MM.1S (cell line): ENCODE data around the gene STX7.
A peak's percentile ranks its signal among the peaks of the same experiment; 100 is the strongest.

Source experiments
- DNase-seq: peaks from one replicate; pipeline ENCODE4 v3.0.0-alpha.2; 2015
- H2AFZ ChIP-seq: fragments of 300-600 bp; sonication (generic); 2 replicates; pipeline ENCODE4 v1.6.0; 2016; ENCODE audit warnings: antibody characterized with exemption, low read length
- H3F3A ChIP-seq: fragments of 300-600 bp; sonication (generic); 2 replicates; pipeline ENCODE4 v1.6.1; 2016; ENCODE audit warnings: mild to moderate bottlenecking, antibody characterized with exemption, low read length, moderate library complexity, mixed read lengths; ENCODE audit not compliant: insufficient read depth
- H3K27ac ChIP-seq: fragments of 300-600 bp; sonication (generic); 2 replicates; pipeline ENCODE4 v1.5.1; 2016; ENCODE audit warnings: mild to moderate bottlenecking, low read length
- H3K27me3 ChIP-seq: fragments of 300-600 bp; sonication (generic); replicated peaks from 2 replicates; pipeline ENCODE4 v1.6.0; 2016; ENCODE audit warnings: low read length; ENCODE audit not compliant: insufficient read depth
- H3K36me3 ChIP-seq: fragments of 300-600 bp; sonication (generic); replicated peaks from 2 replicates; pipeline ENCODE4 v1.6.1; 2016; ENCODE audit warnings: mild to moderate bottlenecking, low read length, mixed read lengths; ENCODE audit not compliant: insufficient read depth
- H3K4me1 ChIP-seq: fragments of 300-600 bp; sonication (generic); 2 replicates; pipeline ENCODE4 v1.6.1; 2016; ENCODE audit warnings: low read length, mixed read lengths
- H3K4me2 ChIP-seq: fragments of 300-600 bp; sonication (generic); 2 replicates; pipeline ENCODE4 v1.6.0; 2016; ENCODE audit warnings: low read depth, low read length
- H3K4me3 ChIP-seq: fragments of 300-600 bp; sonication (generic); 2 replicates; pipeline ENCODE4 v1.5.1; 2016; ENCODE audit warnings: low read length, mixed read lengths
- H3K79me2 ChIP-seq: fragments of 300-600 bp; sonication (generic); 2 replicates; pipeline ENCODE4 v1.6.1; 2016; ENCODE audit warnings: mixed run types, low read length, mixed read lengths
- H3K9ac ChIP-seq: fragments of 300-600 bp; sonication (generic); 2 replicates; pipeline ENCODE4 v1.6.1; 2016; ENCODE audit warnings: low read length, mixed read lengths
- H3K9me2 ChIP-seq: fragments of 300-600 bp; sonication (generic); replicated peaks from 2 replicates; pipeline ENCODE4 v1.6.1; 2016; ENCODE audit warnings: mild to moderate bottlenecking, low read length, mixed read lengths; ENCODE audit not compliant: insufficient read depth
- H3K9me3 ChIP-seq: fragments of 300-600 bp; sonication (generic); replicated peaks from 2 replicates; pipeline ENCODE4 v1.6.1; 2016; ENCODE audit warnings: mild to moderate bottlenecking, low read length, mixed read lengths; ENCODE audit not compliant: insufficient read depth
- H4K20me1 ChIP-seq: fragments of 300-600 bp; sonication (generic); 2 replicates; pipeline ENCODE4 v1.6.1; 2016; ENCODE audit warnings: mild to moderate bottlenecking, low read length, moderate library complexity, mixed read lengths; ENCODE audit not compliant: insufficient read depth
- CTCF ChIP-seq: fragments of 300-600 bp; sonication (generic); IDR thresholded peaks from 2 replicates; pipeline ENCODE4 v1.5.1; 2016; ENCODE audit warnings: antibody characterized with exemption, low read length, mixed read lengths
- EZH2 ChIP-seq: fragments of 300-600 bp; sonication (generic); optimal IDR thresholded peaks from 2 replicates; pipeline ENCODE3; 2017; ENCODE audit warnings: low read depth, mild to moderate bottlenecking, antibody characterized with exemption, low read length, mixed read lengths
- EZH2phosphoT487 ChIP-seq: fragments of 300-600 bp; sonication (generic); IDR thresholded peaks from 2 replicates; pipeline ENCODE4 v1.6.1; 2018; ENCODE audit warnings: antibody characterized with exemption, low read length

The STX7 gene

DNA sequence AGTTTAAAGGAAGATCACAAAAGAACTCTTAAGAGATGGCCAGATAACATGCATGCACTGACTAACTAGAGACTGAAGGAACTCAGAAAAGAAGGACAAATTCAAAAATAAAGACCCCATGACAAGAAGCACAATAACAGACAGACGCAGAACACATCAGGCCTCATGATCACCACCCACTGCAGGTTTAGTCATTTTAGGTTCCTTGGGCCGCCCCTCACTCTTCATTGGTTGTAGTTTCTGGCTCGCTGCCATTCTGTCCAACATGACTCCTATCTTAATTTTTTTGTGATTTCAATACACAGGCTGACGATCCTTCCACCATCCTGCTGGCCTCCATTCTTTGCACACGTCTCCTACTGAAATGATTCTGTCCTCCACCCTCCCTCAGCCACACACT is 21.6 kb downstream of the STX7 start:
- Histone ChIP-seq H3K36me3 (peaks cover 3% of the 10 kb centered on the region; the same call in 1 of the 2 replicates), H3K27me3 (no peaks in the 10 kb centered on the region), H3K4me1 (peaks cover 21% of the 10 kb centered on the region), H3K9me2 (no peaks in the 10 kb centered on the region), H3K4me3 (no peak overlapping the region), H3F3A (0 out of 2 replicates have a peak, but pooled peaks cover 4% of the 10 kb centered on the region), H3K9me3 (no peaks in the 10 kb centered on the region), H3K4me2 (no peak overlapping the region), H3K79me2 (peaks cover 92% of the 10 kb centered on the region), H2AFZ (no peak overlapping the region), H3K27ac (no peak overlapping the region), H3K9ac (no peak overlapping the region), H4K20me1 (no peaks in the 10 kb centered on the region; the same call in 1 of the 2 replicates)
- TF ChIP-seq CTCF = no peak
- no peak for TF ChIP-seq EZH2phosphoT487
- TF ChIP-seq EZH2 = no peak
- no peak for DNase-seq

- no peaks in the 10 kb centered on the region for H3K27me3 ChIP-seq
Measured at GRCh38 chr6:132490478-132491204, 22.3 kb downstream of the STX7 start.

GRCh38 chr6:132490024-132490423 is 22.9 kb downstream of the STX7 start:
- no peak overlapping the region for H2AFZ ChIP-seq
- no peaks in the 10 kb centered on the region for H3K27me3 ChIP-seq
- H3F3A ChIP-seq = no peaks in the 10 kb centered on the region
- TF ChIP-seq EZH2 (no peak), EZH2phosphoT487 (no peak), CTCF (no peak)
- DNase-seq = no peak
- peak overlapping the region; percentile 12; the same call in 1 of the 2 replicates for H3K4me3 ChIP-seq
- H3K9me2 ChIP-seq = no peaks in the 10 kb centered on the region
- no peak overlapping the region for H3K9ac ChIP-seq
- peaks cover 92% of the 10 kb centered on the region for H3K79me2 ChIP-seq
- H3K9me3 ChIP-seq = no peaks in the 10 kb centered on the region
- peaks cover 3% of the 10 kb centered on the region; the same call in 1 of the 2 replicates for H3K36me3 ChIP-seq
- H3K4me2 ChIP-seq = peak overlapping the region; percentile 29; the same call in 1 of the 2 replicates
- no peaks in the 10 kb centered on the region; the same call in 1 of the 2 replicates for H4K20me1 ChIP-seq
- peak overlapping the region; percentile 28; the same call in 1 of the 2 replicates for H3K27ac ChIP-seq
- peaks cover 11% of the 10 kb centered on the region for H3K4me1 ChIP-seq

More at GRCh38 chr6:132490478-132491204, 22.3 kb downstream of the STX7 start:
- Histone ChIP-seq H4K20me1 (no peaks in the 10 kb centered on the region; the same call in 1 of the 2 replicates), H3K9me2 (no peaks in the 10 kb centered on the region), H3K27ac (peak overlapping the region; percentile 28; the same call in 1 of the 2 replicates), H3K4me1 (peaks cover 16% of the 10 kb centered on the region), H3K9me3 (no peaks in the 10 kb centered on the region), H3K79me2 (peaks cover 92% of the 10 kb centered on the region), H2AFZ (no peak overlapping the region), H3K9ac (no peak overlapping the region), H3F3A (0 out of 2 replicates have a peak, but pooled peaks cover 3% of the 10 kb centered on the region), H3K4me3 (peak overlapping the region; percentile 12; the same call in 1 of the 2 replicates), H3K4me2 (peak overlapping the region; percentile 29; the same call in 1 of the 2 replicates), H3K36me3 (peaks cover 3% of the 10 kb centered on the region; the same call in 1 of the 2 replicates)
- no peak for DNase-seq
- TF ChIP-seq EZH2 (no peak), EZH2phosphoT487 (no peak), CTCF (no peak)
